Tibial nerve (tissue), 4 donors: ENCODE results near the gene SMARCC1. TPM values are rescaled to one million over a fixed set of nuclear protein-coding genes. Genes with fewer than 3 reads are reported as not detected.

Experiments used
- DNase-seq, 2 donors: peaks; one replicate each; pipeline ENCODE4 v3.0.0-alpha.2; 2019; ENCODE audit warnings: low spot score in 2 of 2
- H3K27ac ChIP-seq, 4 donors: fragments of 200-600 bp; sonication (generic) in 3 of 4; one replicate each; pipeline ENCODE4 v1.5.1; 2017 to 2019; ENCODE audit warnings: mild to moderate bottlenecking in 1 of 4
- H3K27me3 ChIP-seq, 2 donors: fragments of 200-600 bp; sonication (generic) in 1 of 2; one replicate each; pipeline versions ENCODE4 v1.5.1 to v1.6.0; 2017 to 2019
- H3K36me3 ChIP-seq, 3 donors: fragments of 200-600 bp; sonication (generic); one replicate each; pipeline ENCODE4 v1.5.1; 2018 to 2019
- H3K4me1 ChIP-seq, 4 donors: fragments of 200-600 bp; sonication (generic) in 3 of 4; one replicate each; pipeline ENCODE4 v1.5.1; 2017 to 2019
- H3K4me3 ChIP-seq, 4 donors: fragments of 200-600 bp; sonication (generic) in 3 of 4; one replicate each; pipeline ENCODE4 v1.5.1; 2017 to 2019; ENCODE audit warnings: mild to moderate bottlenecking in 1 of 4, moderate library complexity in 1 of 4
- H3K9me3 ChIP-seq, 4 donors: fragments of 200-600 bp; sonication (generic) in 3 of 4; one replicate each; pipeline ENCODE4 v1.5.1; 2017 to 2019
- EP300 ChIP-seq, 2 donors: sonication (generic); formaldehyde crosslinking; IDR thresholded peaks; one replicate each; pipeline ENCODE4 v1.6.1; 2017; ENCODE audit warnings: antibody characterized with exemption in 2 of 2, mild to moderate bottlenecking in 1 of 2
- POLR2A ChIP-seq, 2 donors: fragments of 450-650 bp; IDR thresholded peaks; one replicate each; pipeline ENCODE4 v1.6.1; 2017; ENCODE audit warnings: antibody characterized with exemption in 2 of 2, mild to moderate bottlenecking in 2 of 2, moderate library complexity in 2 of 2
- WGBS, 2 donors: methylation state at CpG; one replicate each; pipeline ENCODE4 v1.1.5; 2018; 5-methylcytosine and 5-hydroxymethylcytosine counted together
- total RNA-seq, 4 donors: library from RNA; depleted of rRNA; stranded (reverse); fragments of >200 nt; gene quantifications; one replicate each; pipeline ENCODE4 v1.1.0, GENCODE V29; 2016
- TF ChIP-seq, protein P1 (sequence below), 5 experiments: fragments of 200-600 bp in 3 of 5; fragments of 450-650 bp in 2 of 5; sonication (generic) in 3 of 5; IDR thresholded peaks; one replicate each; pipeline ENCODE4 v1.5.1; 2016 to 2019; ENCODE audit warnings: antibody characterized with exemption in 5 of 5, mild to moderate bottlenecking in 3 of 5, moderate library complexity in 2 of 5

SMARCC1 gene
- total RNA-seq, 4 donors from 2014 or later, result 27.8 to 37.4 (median 36.1) TPM

GRCh38 chr3:47568901-47569300 is 212.8 kb downstream of the SMARCC1 start:
- TF ChIP-seq, protein P1, sequence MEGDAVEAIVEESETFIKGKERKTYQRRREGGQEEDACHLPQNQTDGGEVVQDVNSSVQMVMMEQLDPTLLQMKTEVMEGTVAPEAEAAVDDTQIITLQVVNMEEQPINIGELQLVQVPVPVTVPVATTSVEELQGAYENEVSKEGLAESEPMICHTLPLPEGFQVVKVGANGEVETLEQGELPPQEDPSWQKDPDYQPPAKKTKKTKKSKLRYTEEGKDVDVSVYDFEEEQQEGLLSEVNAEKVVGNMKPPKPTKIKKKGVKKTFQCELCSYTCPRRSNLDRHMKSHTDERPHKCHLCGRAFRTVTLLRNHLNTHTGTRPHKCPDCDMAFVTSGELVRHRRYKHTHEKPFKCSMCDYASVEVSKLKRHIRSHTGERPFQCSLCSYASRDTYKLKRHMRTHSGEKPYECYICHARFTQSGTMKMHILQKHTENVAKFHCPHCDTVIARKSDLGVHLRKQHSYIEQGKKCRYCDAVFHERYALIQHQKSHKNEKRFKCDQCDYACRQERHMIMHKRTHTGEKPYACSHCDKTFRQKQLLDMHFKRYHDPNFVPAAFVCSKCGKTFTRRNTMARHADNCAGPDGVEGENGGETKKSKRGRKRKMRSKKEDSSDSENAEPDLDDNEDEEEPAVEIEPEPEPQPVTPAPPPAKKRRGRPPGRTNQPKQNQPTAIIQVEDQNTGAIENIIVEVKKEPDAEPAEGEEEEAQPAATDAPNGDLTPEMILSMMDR (IDR thresholded peaks at IDR 0.05), result no peak
- TF ChIP-seq EP300 (IDR thresholded peaks at IDR 0.05), result no peak
- TF ChIP-seq POLR2A (IDR thresholded peaks at IDR 0.05), result no peak
- Histone ChIP-seq H3K27ac (no peak overlapping the region), H3K4me3 (no peak overlapping the region), H3K9me3 (no peaks in the 10 kb centered on the region), H3K27me3 (no peaks in the 10 kb centered on the region), H3K36me3 (no peaks in the 10 kb centered on the region), H3K4me1 (no peaks in the 10 kb centered on the region)
- WGBS, 2 donors, result 90 to 92% methylated on average over 6 of the region's 6 CpGs
- no peak for DNase-seq

GRCh38 chr3:47567149-47567548 is 214.5 kb downstream of the SMARCC1 start:
- DNase-seq, result no peak
- Histone ChIP-seq H3K27ac (no peak overlapping the region), H3K27me3 (no peaks in the 10 kb centered on the region), H3K4me1 (no peaks in the 10 kb centered on the region), H3K4me3 (no peak overlapping the region), H3K9me3 (no peaks in the 10 kb centered on the region), H3K36me3 (no peaks in the 10 kb centered on the region)
- TF ChIP-seq, protein P1 (IDR thresholded peaks at IDR 0.05), result no peak
- TF ChIP-seq POLR2A (IDR thresholded peaks at IDR 0.05), result no peak
- no peak for TF ChIP-seq EP300 (IDR thresholded peaks at IDR 0.05)
- 65 to 67% methylated on average over 4 of the region's 4 CpGs for WGBS, 2 donors

- Histone ChIP-seq H3K9me3 (no peaks in the 10 kb centered on the region), H3K27ac (no peak overlapping the region), H3K27me3 (no peaks in the 10 kb centered on the region), H3K4me3 (no peak overlapping the region), H3K36me3 (no peaks in the 10 kb centered on the region), H3K4me1 (no peaks in the 10 kb centered on the region)
- 92% methylated on average over 9 of the region's 9 CpGs for WGBS, 2 donors
- TF ChIP-seq, protein P1 (IDR thresholded peaks at IDR 0.05), result no peak
- TF ChIP-seq EP300 (IDR thresholded peaks at IDR 0.05) (no peak), POLR2A (IDR thresholded peaks at IDR 0.05) (no peak)
- DNase-seq, result no peak
Observed at GRCh38 chr3:47566667-47567066, 215.0 kb downstream of the SMARCC1 start.

GRCh38 chr3:47565734-47566550 is 215.8 kb downstream of the SMARCC1 start:
- Histone ChIP-seq H3K9me3 (no peaks in the 10 kb centered on the region), H3K36me3 (no peaks in the 10 kb centered on the region)
- no peak for DNase-seq

DNA sequence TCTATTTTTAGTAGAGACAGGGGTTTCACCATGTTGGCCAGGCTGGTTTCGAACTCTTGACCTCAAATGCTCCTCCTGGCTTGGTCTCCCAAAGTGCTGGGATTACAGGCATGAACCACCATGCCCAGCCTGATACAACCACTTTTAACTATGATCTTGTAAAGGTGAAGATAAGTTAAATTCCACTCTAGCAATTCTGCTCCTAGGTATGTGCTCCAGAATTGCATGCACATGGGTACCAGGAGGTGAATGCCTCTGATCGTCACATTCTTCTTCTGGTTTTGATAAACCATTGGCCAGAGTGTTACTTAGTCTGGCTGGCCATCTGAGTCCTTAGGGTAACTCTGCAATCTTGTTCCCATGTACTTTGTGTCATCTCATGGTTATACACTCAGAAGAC is 225.3 kb downstream of the SMARCC1 start:
- no peaks in the 10 kb centered on the region for H3K4me1 ChIP-seq
- H3K27ac ChIP-seq, result no peak overlapping the region
- H3K36me3 ChIP-seq, result no peaks in the 10 kb centered on the region
- no peak for DNase-seq
- H3K4me3 ChIP-seq, result no peak overlapping the region
- H3K27me3 ChIP-seq, result no peaks in the 10 kb centered on the region
- WGBS, 2 donors, result 88 to 97% methylated on average over 2 of the region's 2 CpGs
- TF ChIP-seq, protein P1 (IDR thresholded peaks at IDR 0.05), result no peak
- TF ChIP-seq POLR2A (IDR thresholded peaks at IDR 0.05) (no peak), EP300 (IDR thresholded peaks at IDR 0.05) (no peak)
- H3K9me3 ChIP-seq, result peaks cover 0 to 7% (median 0%) of the 10 kb centered on the region in 4 donors

More at GRCh38 chr3:47565734-47566550, 215.8 kb downstream of the SMARCC1 start:
- H3K4me3 ChIP-seq, result no peak overlapping the region
- 70 to 72% methylated on average over 19 of the region's 19 CpGs for WGBS, 2 donors
- no peaks in the 10 kb centered on the region for H3K27me3 ChIP-seq
- TF ChIP-seq POLR2A (IDR thresholded peaks at IDR 0.05), result no peak
- TF ChIP-seq, protein P1 (IDR thresholded peaks at IDR 0.05), result no peak
- no peak for TF ChIP-seq EP300 (IDR thresholded peaks at IDR 0.05)
- no peak overlapping the region for H3K27ac ChIP-seq
- no peaks in the 10 kb centered on the region for H3K4me1 ChIP-seq
